GM23338 (cell line): ENCODE results near the gene TRIM44. TPM values are rescaled to one million over a fixed set of nuclear protein-coding genes. Genes with fewer than 3 reads are reported as not detected.

ENCODE experiments used
- ATAC-seq: fragments of 200-7000 bp; cut with Tn5 transposase; 3 replicates; pipeline ENCODE4 v1.9.1; 2020
- DNase-seq: peaks from one replicate; pipeline ENCODE4 v3.0.0-alpha.2; 2015; ENCODE audit warnings: low spot score
- H2AFZ ChIP-seq: fragments of 200-600 bp; sonication (generic); 2 replicates; pipeline ENCODE4 v1.8.0; 2016; ENCODE audit warnings: antibody characterized with exemption, mild to moderate bottlenecking, moderate library complexity
- H3F3A ChIP-seq: fragments of 200-600 bp; sonication (generic); replicated peaks from 2 replicates; pipeline ENCODE4 v1.8.0; 2017; ENCODE audit warnings: antibody characterized with exemption, mixed run types, low read depth
- H3K27ac ChIP-seq: fragments of 200-600 bp; sonication (generic); 2 replicates; pipeline ENCODE4 v1.6.1; 2016; ENCODE audit warnings: low read depth
- H3K27me3 ChIP-seq: fragments of 200-600 bp; sonication (generic); 2 replicates; pipeline ENCODE4 v1.8.0; 2016; ENCODE audit warnings: mild to moderate bottlenecking, mixed run types, moderate library complexity; ENCODE audit not compliant: insufficient read depth
- H3K36me3 ChIP-seq: fragments of 200-600 bp; sonication (generic); 2 replicates; pipeline ENCODE4 v1.8.0; 2016; ENCODE audit warnings: mild to moderate bottlenecking; ENCODE audit not compliant: insufficient read depth
- H3K4me1 ChIP-seq: fragments of 200-600 bp; sonication (generic); 2 replicates; pipeline ENCODE4 v1.8.0; 2016; ENCODE audit warnings: mild to moderate bottlenecking, moderate library complexity; ENCODE audit not compliant: insufficient read depth
- H3K4me2 ChIP-seq: fragments of 200-600 bp; sonication (generic); 2 replicates; pipeline ENCODE4 v1.7.1; 2017; ENCODE audit warnings: mixed run types
- H3K4me3 ChIP-seq: fragments of 200-600 bp; sonication (generic); 2 replicates; pipeline ENCODE4 v1.6.1; 2016; ENCODE audit warnings: mixed run types
- H3K79me2 ChIP-seq: fragments of 200-600 bp; sonication (generic); replicated peaks from 2 replicates; pipeline ENCODE4 v1.8.0; 2017; ENCODE audit warnings: mild to moderate bottlenecking; ENCODE audit not compliant: insufficient read depth
- H3K9me2 ChIP-seq: fragments of 200-600 bp; sonication (generic); 2 replicates; pipeline ENCODE4 v1.8.0; 2017; ENCODE audit not compliant: insufficient read depth
- H4K20me1 ChIP-seq: fragments of 200-600 bp; sonication (generic); replicated peaks from 2 replicates; pipeline ENCODE4 v1.8.0; 2017; ENCODE audit warnings: mild to moderate bottlenecking; ENCODE audit not compliant: insufficient read depth
- H3K27ac Mint-ChIP-seq: 2 replicates; pipeline ENCODE4 v1.8.0; 2020; ENCODE audit warnings: inconsistent platforms, mild to moderate bottlenecking, moderate library complexity, mixed read lengths
- H3K27me3 Mint-ChIP-seq: 3 replicates; pipeline ENCODE4 v1.8.0; 2022; ENCODE audit warnings: low read depth, mild to moderate bottlenecking, moderate library complexity, mixed read lengths, inconsistent platforms; ENCODE audit not compliant: insufficient read depth, poor library complexity
- H3K36me3 Mint-ChIP-seq: 3 replicates; pipeline ENCODE4 v1.8.0; 2021; ENCODE audit warnings: low read depth, mild to moderate bottlenecking, inconsistent platforms, moderate library complexity, mixed read lengths
- H3K4me1 Mint-ChIP-seq: 3 replicates; pipeline ENCODE4 v1.8.0; 2020; ENCODE audit warnings: mild to moderate bottlenecking, inconsistent platforms, mixed read lengths
- H3K4me3 Mint-ChIP-seq: 3 replicates; pipeline ENCODE4 v1.8.0; 2021; ENCODE audit warnings: moderate library complexity, mild to moderate bottlenecking, inconsistent platforms, mixed read lengths
- H3K9me3 Mint-ChIP-seq: 3 replicates; pipeline ENCODE4 v1.8.0; 2020; ENCODE audit warnings: moderate library complexity, mild to moderate bottlenecking, inconsistent platforms, mixed read lengths
- CREB1 ChIP-seq: fragments of 250-450 bp; sonication (Bioruptor Pico); IDR thresholded peaks from 2 replicates; pipeline ENCODE4 v1.5.0; 2020; ENCODE audit warnings: low read depth, mild to moderate bottlenecking, moderate library complexity
- ETS1 ChIP-seq: IDR thresholded peaks from 2 replicates; pipeline ENCODE4 v1.6.1; 2016; ENCODE audit warnings: antibody characterized with exemption
- JUNB ChIP-seq: IDR thresholded peaks from one replicate; pipeline ENCODE4 v1.6.1; 2016; ENCODE audit warnings: antibody characterized with exemption; ENCODE audit not compliant: unreplicated experiment
- REST ChIP-seq: IDR thresholded peaks from one replicate; pipeline ENCODE4 v1.6.1; 2018; ENCODE audit warnings: antibody characterized with exemption; ENCODE audit not compliant: unreplicated experiment
- STAT1 ChIP-seq: IDR thresholded peaks from one replicate; pipeline ENCODE4 v1.6.1; 2016; ENCODE audit warnings: antibody characterized with exemption; ENCODE audit not compliant: unreplicated experiment
- ZNF114 ChIP-seq: fragments of 250-450 bp; sonication (Bioruptor Pico); IDR thresholded peaks from 2 replicates; pipeline ENCODE4 v1.5.0; 2020; ENCODE audit warnings: mild to moderate bottlenecking, moderate library complexity
- ZNF462 ChIP-seq: fragments of 250-450 bp; sonication (Bioruptor Pico); IDR thresholded peaks from 2 replicates; pipeline ENCODE4 v1.5.0; 2020; ENCODE audit warnings: mild to moderate bottlenecking, moderate library complexity
- polyA plus RNA-seq: library from polyadenylated mRNA; unstranded; fragments of >200 nt; fragmentation: Nextera tagmentation; extraction: Ambion mirVana; gene quantifications from 2 replicates; pipeline ENCODE4 v1.2.1, GENCODE V29; 2016
- total RNA-seq: library from RNA; depleted of rRNA; stranded (reverse); fragments of >200 nt; shearing (Covaris generic); gene quantifications from 2 replicates; pipeline ENCODE4 v1.2.3, GENCODE V29; 2014

TRIM44 gene
- total and polyA plus RNA-seq, 2 experiments from 2014 or later, result 10.3 to 10.4 TPM

GRCh38 chr11:35702126-35702525 lies 39.6 kb downstream of the TRIM44 start (continued):
- no peak for TF ChIP-seq ZNF462 (CRISPR knock-in tag)
- no peak for TF ChIP-seq JUNB
- TF ChIP-seq ZNF114 (CRISPR knock-in tag), result no peak

GRCh38 chr11:35709376-35709775 lies 46.8 kb downstream of the TRIM44 start:
- Histone ChIP-seq H3K4me2 (no peak overlapping the region), H3F3A (no peaks in the 10 kb centered on the region), H4K20me1 (no peaks in the 10 kb centered on the region; the same call in 1 of the 2 replicates), H3K27ac (no peak overlapping the region), H3K9me2 (no peaks in the 10 kb centered on the region), H3K79me2 (no peaks in the 10 kb centered on the region), H3K36me3 (no peaks in the 10 kb centered on the region), H3K27me3 (no peaks in the 10 kb centered on the region), H3K4me3 (no peak overlapping the region), H2AFZ (no peak overlapping the region), H3K4me1 (peaks cover 4% of the 10 kb centered on the region; the same call in 1 of the 2 replicates)
- Mint-ChIP-seq H3K4me3 (no peak overlapping the region), H3K27ac (no peak overlapping the region), H3K9me3 (peaks cover 6% of the 10 kb centered on the region; the same call in 2 of the 3 replicates), H3K4me1 (peaks cover 3% of the 10 kb centered on the region; the same call in 2 of the 3 replicates), H3K36me3 (peaks cover 3% of the 10 kb centered on the region; the same call in 2 of the 3 replicates), H3K27me3 (no peaks in the 10 kb centered on the region)
- ATAC-seq (no peak), DNase-seq (no peak)
- no peak for TF ChIP-seq REST
- TF ChIP-seq CREB1 (CRISPR knock-in tag), result no peak
- no peak for TF ChIP-seq STAT1
- TF ChIP-seq ETS1, result no peak
